AML-193 (cell line): Measurements from ENCODE around the gene OR52A1.

Source experiments
- DNase-seq, 2 experiments: peaks; one replicate each; lab custom pipeline; 2025; lab: John Stamatoyannopoulos, UW

Gene OR52A1

DNA sequence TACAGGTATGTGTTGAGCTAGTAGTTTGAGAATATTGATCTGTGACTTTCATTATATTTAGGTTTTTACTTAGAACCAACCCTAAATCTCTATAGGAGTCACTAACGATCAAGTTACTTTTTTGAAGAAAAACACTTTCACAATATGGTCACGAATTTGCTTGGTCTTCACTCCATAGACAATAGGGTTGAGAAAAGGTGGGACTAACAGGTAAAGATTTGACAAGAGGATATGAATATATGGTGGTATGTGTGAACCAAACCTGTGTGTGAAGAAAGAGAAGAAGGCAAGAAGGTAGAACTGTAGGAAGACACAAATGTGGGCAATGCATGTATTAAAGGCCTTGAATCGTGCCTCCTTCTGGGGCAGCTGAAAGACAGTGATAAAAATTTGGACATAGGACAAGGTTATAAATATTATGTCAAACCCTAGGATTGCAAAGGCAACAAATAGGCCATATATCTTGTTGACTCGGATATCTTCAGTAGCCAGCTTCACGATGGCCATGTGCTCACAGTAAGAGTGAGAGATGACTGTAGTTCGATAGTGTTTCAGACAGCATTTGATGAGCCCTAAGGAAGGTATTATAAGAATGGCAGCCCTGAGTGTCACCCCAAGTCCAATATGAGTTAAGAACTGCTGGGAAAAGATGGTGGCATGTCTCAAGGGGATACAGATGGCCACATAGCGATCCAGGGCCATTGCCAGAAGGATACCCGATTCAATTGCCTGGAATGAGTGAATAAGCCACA lies 22.8 kb downstream of the OR52A1 start:
- DNase-seq = no peak

DNA sequence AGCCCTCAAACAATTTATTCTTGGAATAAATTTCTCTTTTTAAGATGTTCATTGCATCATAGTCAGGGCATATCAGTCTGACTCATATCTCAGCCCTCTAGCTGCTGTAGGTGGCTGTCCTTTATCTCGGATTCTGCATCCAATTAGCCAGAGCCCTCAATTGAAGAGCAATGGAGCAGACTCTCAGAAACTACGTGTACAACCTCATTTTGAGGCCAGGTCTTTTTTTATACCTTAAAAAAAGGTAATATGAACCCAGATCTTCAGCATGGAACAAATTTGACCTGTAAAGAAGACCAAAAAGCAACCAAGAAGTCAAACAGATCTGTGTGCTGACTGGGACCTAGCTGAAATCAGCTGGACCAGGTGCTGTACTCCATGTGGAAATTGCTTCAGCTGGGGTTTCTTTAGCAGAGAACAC lies 25.1 kb downstream of the OR52A1 start:
- no peak for DNase-seq

DNA sequence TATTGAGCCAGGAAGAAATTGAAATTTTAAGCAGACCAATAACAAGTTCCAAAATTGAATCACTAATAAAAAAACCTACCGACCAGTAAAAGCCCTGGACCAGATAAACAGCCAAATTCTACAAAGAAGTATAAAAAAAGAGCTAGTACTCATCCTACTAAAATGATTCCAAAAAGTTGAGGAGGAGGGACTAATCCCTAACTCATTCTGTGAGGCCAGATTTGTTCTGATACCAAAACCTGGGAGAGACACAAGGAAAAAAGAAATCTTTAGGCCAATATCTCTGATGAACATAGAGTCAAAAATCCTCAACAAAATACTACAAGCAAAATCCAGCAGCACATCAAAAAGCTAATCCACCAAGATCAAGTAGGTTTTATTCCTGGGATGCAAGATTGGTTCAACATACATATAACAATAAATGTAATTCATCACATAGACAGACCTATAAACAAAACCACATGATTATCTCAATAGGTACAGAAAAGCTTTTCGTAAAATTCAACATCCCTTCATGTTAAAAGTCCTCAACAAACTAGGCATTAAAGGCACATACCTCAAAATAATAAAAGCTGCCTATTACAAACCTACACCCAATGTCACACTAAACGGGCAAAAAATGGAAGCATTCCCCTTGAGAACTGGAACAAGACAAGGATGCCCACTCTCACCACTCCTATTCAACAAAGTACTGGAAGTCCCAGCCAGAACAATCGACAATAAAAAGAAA lies 29.5 kb downstream of the OR52A1 start:
- DNase-seq = no peak

- DNase-seq = peak; percentile 36 to 50
Observed at GRCh38 chr11:5123802-5124521, 30.6 kb downstream of the OR52A1 start.

GRCh38 chr11:5118893-5119292 lies 35.7 kb downstream of the OR52A1 start:
- DNase-seq = no peak

DNA sequence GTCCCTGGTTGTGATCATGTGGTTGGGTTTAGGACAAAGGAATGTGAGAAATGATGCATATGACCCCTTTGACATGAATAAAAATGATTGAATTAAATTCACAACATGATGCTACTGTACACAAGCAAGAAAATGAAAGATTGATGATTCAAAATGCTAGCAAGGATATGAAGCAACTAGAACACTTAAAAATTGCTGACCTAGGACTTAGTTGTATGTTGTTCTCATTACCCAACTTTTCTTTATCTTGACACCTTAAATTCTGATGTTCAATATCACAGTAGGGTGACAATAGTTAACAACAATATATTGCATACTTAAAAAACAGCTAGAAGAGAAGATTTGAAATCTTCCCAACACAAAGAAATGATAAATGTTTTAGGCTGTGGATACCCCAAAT lies 37.0 kb downstream of the OR52A1 start:
- no peak for DNase-seq

DNA sequence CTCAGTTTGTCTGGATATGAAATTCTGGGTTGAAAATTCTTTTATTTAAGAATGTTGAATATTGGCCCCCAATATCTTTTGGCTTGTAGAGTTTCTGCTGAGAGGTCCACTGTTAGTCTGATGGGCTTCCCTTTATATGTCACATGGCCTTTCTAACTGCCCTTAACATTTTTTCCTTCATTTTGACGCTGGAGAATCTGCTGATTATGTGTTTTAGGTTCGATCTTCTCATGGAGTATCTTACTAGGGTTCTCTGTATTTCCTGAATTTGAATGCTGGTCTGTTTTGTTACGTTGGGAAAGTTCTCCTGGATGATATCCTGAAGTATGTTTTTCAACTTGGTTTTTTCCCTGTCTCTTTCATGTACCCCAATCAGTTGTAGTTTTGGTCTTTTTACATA lies 39.2 kb downstream of the OR52A1 start:
- DNase-seq = no peak

DNA sequence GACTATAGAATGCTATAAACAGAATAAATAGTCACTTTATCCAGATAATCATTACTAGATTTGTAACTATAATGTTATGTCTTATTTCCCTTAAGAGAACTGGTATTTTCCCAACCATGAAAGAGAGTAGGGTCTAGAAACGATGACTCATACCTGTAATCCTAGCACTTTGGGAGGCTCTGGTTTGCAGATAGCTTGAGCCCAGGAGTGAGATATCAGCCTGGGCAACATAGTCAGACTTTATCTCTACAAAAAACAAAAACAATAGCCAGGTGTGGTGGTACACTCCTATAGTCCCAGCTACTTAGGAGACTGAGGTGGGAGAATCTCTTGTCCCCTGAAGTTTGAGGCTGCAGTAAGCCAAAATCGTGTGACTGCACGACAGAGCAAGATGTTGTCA lies 47.3 kb downstream of the OR52A1 start:
- no peak for DNase-seq

- DNase-seq = no peak
Observed at GRCh38 chr11:5103066-5103465, 51.5 kb downstream of the OR52A1 start.

GRCh38 chr11:5102246-5102645 lies 52.3 kb downstream of the OR52A1 start:
- no peak for DNase-seq

GRCh38 chr11:5096011-5096410 lies 58.5 kb downstream of the OR52A1 start:
- DNase-seq = no peak
